Measurements from ENCODE around the gene GNS. TPM values are rescaled to one million over a fixed set of nuclear protein-coding genes. Genes with fewer than 3 reads are reported as not detected.

The GNS gene
- total RNA-seq, 1 experiment from 2014 or later: 26.0 TPM

- Histone ChIP-seq H3K56ac (ENCODE audit: insufficient read length, low read depth, low read length) (no peak overlapping the region), H4K5ac (ENCODE audit: insufficient read length, low read depth, low read length) (no peak overlapping the region), H3K14ac (ENCODE audit: insufficient read depth, low read length) (no peak overlapping the region), H2BK120ac (ENCODE audit: low read depth, low read length, poor library complexity, severe bottlenecking) (no peak overlapping the region), H3K23ac (ENCODE audit: insufficient read length, low read depth, low read length) (no peak overlapping the region), H3K4ac (ENCODE audit: low read depth, low read length) (no peak overlapping the region), H3K4me1 (ENCODE audit: insufficient read depth, low read length) (no peaks in the 10 kb centered on the region), H4K20me1 (ENCODE audit: control insufficient read depth, insufficient read depth, insufficient read length) (no peaks in the 10 kb centered on the region), H2AK5ac (ENCODE audit: insufficient read length, low read length) (no peak overlapping the region), H4K91ac (ENCODE audit: insufficient read length, low read depth, low read length) (no peak overlapping the region), H3K9me3 (ENCODE audit: control insufficient read depth, low read depth, low read length) (no peaks in the 10 kb centered on the region), H3K9ac (ENCODE audit: extremely low read depth, insufficient read length, low read length) (no peak overlapping the region), H2BK20ac (ENCODE audit: low read depth, low read length, poor library complexity, severe bottlenecking) (no peak overlapping the region), H3K27ac (ENCODE audit: insufficient read length, low read depth, low read length) (no peak overlapping the region), H2BK5ac (ENCODE audit: insufficient read length, low read length) (no peak overlapping the region), H3K79me2 (ENCODE audit: insufficient read depth, low read length) (peaks cover 1% of the 10 kb centered on the region; the same call in 1 of the 2 replicates), H3K23me2 (ENCODE audit: insufficient read length, low read depth, low read length, poor library complexity, severe bottlenecking) (peaks cover 8% of the 10 kb centered on the region), H3K27me3 (ENCODE audit: insufficient read depth, low read length) (no peaks in the 10 kb centered on the region), H3T11ph (ENCODE audit: low read length) (no peak overlapping the region), H2AFZ (ENCODE audit: low read length) (no peak overlapping the region), H2BK15ac (ENCODE audit: low read depth, low read length) (no peak overlapping the region), H3K79me1 (ENCODE audit: insufficient read depth, low read depth, low read length, poor library complexity, severe bottlenecking) (no peaks in the 10 kb centered on the region), H2BK12ac (ENCODE audit: insufficient read length, low read depth, low read length) (no peak overlapping the region), H3K4me2 (ENCODE audit: insufficient read depth, insufficient read length, low read length) (no peak overlapping the region), H3K18ac (ENCODE audit: insufficient read length, low read depth, low read length) (no peak overlapping the region), H4K8ac (replicated peaks; ENCODE audit: insufficient read length, low read depth, low read length) (no peak overlapping the region)
- no CpG with 5 or more reads among the region's 2 CpGs for WGBS (ENCODE audit: extremely low coverage, insufficient read length, low lambda C conversion rate)
- no peak for TF ChIP-seq CTCF (conservative IDR thresholded peaks at IDR 0.05)
- Mint-ChIP-seq H3K9me3 (no peaks in the 10 kb centered on the region; a peak in 1 of 5 replicates), H3K27ac (no peak overlapping the region), H3K27me3 (ENCODE audit: low read depth) (no peaks in the 10 kb centered on the region), H3K36me3 (ENCODE audit: insufficient read depth in 1 of 3, low read depth in 3 of 3) (peaks cover 0 to 4% (median 3%) of the 10 kb centered on the region in 3 experiments; a peak in 2 of 7 replicates), H3K4me3 (no peak overlapping the region), H3K4me1 (peaks cover 12% of the 10 kb centered on the region in 2 experiments)
- no peak for DNase-seq
Measured at GRCh38 chr12:64756376-64756775, 2.8 kb downstream of the GNS start.
